Astrocyte (in vitro differentiated cells and primary cell): ENCODE measurements around the gene DGKQ. TPM values are rescaled to one million over a fixed set of nuclear protein-coding genes. Genes with fewer than 3 reads are reported as not detected.

Experiments used
- DNase-seq: peaks from one replicate; pipeline ENCODE4 v3.0.0-alpha.2; 2010; ENCODE audit warnings: low read depth
- FAIRE-seq: peaks from 2 replicates; lab custom pipeline; 2011; peaks lifted over from hg19 to GRCh38; lab: Jason Lieb, UNC
- H2AFZ ChIP-seq: 2 replicates; pipeline ENCODE4 v1.6.0; 2012; ENCODE audit warnings: low read depth, low read length, inconsistent platforms
- H3K27ac ChIP-seq: 2 replicates; pipeline ENCODE4 v1.5.1; 2011; ENCODE audit warnings: low read depth, low read length, inconsistent platforms
- H3K27me3 ChIP-seq: 2 replicates; pipeline ENCODE4 v1.6.0; 2011; ENCODE audit warnings: low read length, inconsistent platforms; ENCODE audit not compliant: insufficient read depth
- H3K36me3 ChIP-seq: 2 replicates; pipeline ENCODE4 v1.5.1; 2011; ENCODE audit warnings: low read length, inconsistent platforms; ENCODE audit not compliant: insufficient read depth
- H3K4me1 ChIP-seq: 2 replicates; pipeline ENCODE4 v1.5.1; 2011; ENCODE audit warnings: low read length, inconsistent platforms; ENCODE audit not compliant: insufficient read depth
- H3K4me2 ChIP-seq: 2 replicates; pipeline ENCODE4 v1.6.0; 2012; ENCODE audit warnings: low read length, inconsistent platforms
- H3K4me3 ChIP-seq: 2 replicates; pipeline ENCODE4 v1.5.1; 2011; ENCODE audit warnings: low read depth, mild to moderate bottlenecking, low read length, inconsistent platforms; ENCODE audit not compliant: insufficient read depth
- H3K79me2 ChIP-seq: 2 replicates; pipeline ENCODE4 v1.6.0; 2012; ENCODE audit warnings: mild to moderate bottlenecking, low read length, inconsistent platforms; ENCODE audit not compliant: insufficient read depth
- H3K9ac ChIP-seq: 2 replicates; pipeline ENCODE4 v1.6.0; 2012; ENCODE audit warnings: mild to moderate bottlenecking, low read length, inconsistent platforms
- H3K9me3 ChIP-seq: 2 replicates; pipeline ENCODE4 v1.5.1; 2012; ENCODE audit warnings: low read depth, mild to moderate bottlenecking, low read length, inconsistent platforms; ENCODE audit not compliant: insufficient read depth
- H4K20me1 ChIP-seq: 2 replicates; pipeline ENCODE4 v1.6.0; 2012; ENCODE audit warnings: low read length, inconsistent platforms; ENCODE audit not compliant: insufficient read depth
- H3K27ac Mint-ChIP-seq: one replicate; pipeline ENCODE4 v1.8.0; 2021; ENCODE audit warnings: mild to moderate bottlenecking, mixed read lengths; ENCODE audit not compliant: unreplicated experiment
- H3K27me3 Mint-ChIP-seq: one replicate; pipeline ENCODE4 v1.8.0; 2021; ENCODE audit warnings: low read depth, mixed read lengths; ENCODE audit not compliant: unreplicated experiment
- H3K36me3 Mint-ChIP-seq: one replicate; pipeline ENCODE4 v1.8.0; 2021; ENCODE audit warnings: low read depth, mixed read lengths; ENCODE audit not compliant: unreplicated experiment
- H3K4me1 Mint-ChIP-seq: one replicate; pipeline ENCODE4 v1.8.0; 2021; ENCODE audit warnings: low read depth, mixed read lengths; ENCODE audit not compliant: unreplicated experiment
- H3K4me3 Mint-ChIP-seq: one replicate; pipeline ENCODE4 v1.8.0; 2021; ENCODE audit warnings: mild to moderate bottlenecking, moderate library complexity, mixed read lengths; ENCODE audit not compliant: unreplicated experiment
- H3K9me3 Mint-ChIP-seq: one replicate; pipeline ENCODE4 v1.8.0; 2021; ENCODE audit warnings: mild to moderate bottlenecking, mixed read lengths; ENCODE audit not compliant: unreplicated experiment
- CTCF ChIP-seq: IDR thresholded peaks from 2 replicates; pipeline ENCODE4 v1.5.1; 2011; ENCODE audit warnings: low read depth, mild to moderate bottlenecking, inconsistent platforms, low read length, moderate library complexity; ENCODE audit not compliant: insufficient read depth
- EZH2 ChIP-seq: IDR thresholded peaks from 2 replicates; pipeline ENCODE4 v1.6.1; 2012; ENCODE audit warnings: mild to moderate bottlenecking, low read length, inconsistent platforms; ENCODE audit not compliant: insufficient read depth
- total RNA-seq: library from RNA; stranded (reverse); gene quantifications from 2 replicates; pipeline ENCODE4 v1.2.1, GENCODE V29; 2021

The DGKQ gene
- total RNA-seq, 1 donor from 2014 or later = 19.0 TPM

- Mint-ChIP-seq H3K4me1 (peaks cover 11% of the 10 kb centered on the region), H3K27ac (no peak overlapping the region), H3K27me3 (peaks cover 3% of the 10 kb centered on the region), H3K36me3 (peaks cover 3% of the 10 kb centered on the region), H3K9me3 (no peaks in the 10 kb centered on the region), H3K4me3 (peak overlapping the region; percentile 70)
- TF ChIP-seq EZH2 (no peak), CTCF (no peak)
- DNase-seq (no peak), FAIRE-seq (no peak)
- Histone ChIP-seq H3K36me3 (no peaks in the 10 kb centered on the region), H3K9ac (no peak overlapping the region), H3K4me2 (peak overlapping the region; percentile 78), H4K20me1 (peaks cover 9% of the 10 kb centered on the region), H3K4me1 (peaks cover 24% of the 10 kb centered on the region), H3K27me3 (no peaks in the 10 kb centered on the region), H2AFZ (peak overlapping the region; percentile 44), H3K27ac (no peak overlapping the region), H3K79me2 (no peaks in the 10 kb centered on the region), H3K9me3 (no peaks in the 10 kb centered on the region), H3K4me3 (no peak overlapping the region)
Measured at GRCh38 chr4:984336-985054, 11.1 kb upstream of the DGKQ start.

- Histone ChIP-seq H2AFZ (no peak overlapping the region), H3K4me3 (no peak overlapping the region), H3K79me2 (no peaks in the 10 kb centered on the region), H4K20me1 (peaks cover under 1% of the 10 kb centered on the region), H3K27ac (no peak overlapping the region), H3K9ac (no peak overlapping the region), H3K4me1 (peaks cover 21% of the 10 kb centered on the region), H3K9me3 (no peaks in the 10 kb centered on the region), H3K4me2 (no peak overlapping the region), H3K36me3 (no peaks in the 10 kb centered on the region), H3K27me3 (no peaks in the 10 kb centered on the region)
- DNase-seq (no peak), FAIRE-seq (no peak)
- TF ChIP-seq EZH2 = no peak
- no peak for TF ChIP-seq CTCF
- H3K27me3 Mint-ChIP-seq = peaks cover 3% of the 10 kb centered on the region
- peaks cover 3% of the 10 kb centered on the region for H3K36me3 Mint-ChIP-seq
- H3K4me1 Mint-ChIP-seq = peaks cover 14% of the 10 kb centered on the region
- H3K27ac Mint-ChIP-seq = no peak overlapping the region
- H3K4me3 Mint-ChIP-seq = no peak overlapping the region
- H3K9me3 Mint-ChIP-seq = no peaks in the 10 kb centered on the region
Measured at GRCh38 chr4:982814-983213, 9.4 kb upstream of the DGKQ start.

- FAIRE-seq = no peak
- H3K27me3 Mint-ChIP-seq = peaks cover 3% of the 10 kb centered on the region
Measured at GRCh38 chr4:982291-982690, 8.9 kb upstream of the DGKQ start.

More at GRCh38 chr4:982291-982690, 8.9 kb upstream of the DGKQ start:
- Histone ChIP-seq H3K9ac (no peak overlapping the region), H3K4me2 (no peak overlapping the region), H3K4me1 (peaks cover 16% of the 10 kb centered on the region), H3K9me3 (no peaks in the 10 kb centered on the region), H3K27me3 (no peaks in the 10 kb centered on the region), H3K36me3 (no peaks in the 10 kb centered on the region), H3K27ac (no peak overlapping the region), H3K79me2 (no peaks in the 10 kb centered on the region), H4K20me1 (no peaks in the 10 kb centered on the region), H2AFZ (no peak overlapping the region), H3K4me3 (no peak overlapping the region)
- no peak for TF ChIP-seq CTCF
- no peak for TF ChIP-seq EZH2
- Mint-ChIP-seq H3K27ac (no peak overlapping the region), H3K4me3 (no peak overlapping the region), H3K36me3 (peaks cover 3% of the 10 kb centered on the region), H3K4me1 (peaks cover 14% of the 10 kb centered on the region), H3K9me3 (no peaks in the 10 kb centered on the region)
- no peak for DNase-seq
